HepG2 (cell line): ENCODE measurements around the gene KIF6.

ENCODE experiments used
- HINFP ChIP-seq: sonication (generic); formaldehyde crosslinking; IDR thresholded peaks from 2 replicates; pipeline ENCODE4 v1.4.0; 2020; ENCODE audit warnings: low read depth, mild to moderate bottlenecking, missing genetic modification reagents
- SMARCC2 ChIP-seq: fragments of 450-650 bp; IDR thresholded peaks from 2 replicates; pipeline ENCODE4 v1.6.1; 2017; ENCODE audit warnings: antibody characterized with exemption, mild to moderate bottlenecking
- SMC3 ChIP-seq: IDR thresholded peaks from 2 replicates; pipeline ENCODE4 v1.6.1; 2011; ENCODE audit warnings: low read length, improper control_type of control experiment

DNA sequence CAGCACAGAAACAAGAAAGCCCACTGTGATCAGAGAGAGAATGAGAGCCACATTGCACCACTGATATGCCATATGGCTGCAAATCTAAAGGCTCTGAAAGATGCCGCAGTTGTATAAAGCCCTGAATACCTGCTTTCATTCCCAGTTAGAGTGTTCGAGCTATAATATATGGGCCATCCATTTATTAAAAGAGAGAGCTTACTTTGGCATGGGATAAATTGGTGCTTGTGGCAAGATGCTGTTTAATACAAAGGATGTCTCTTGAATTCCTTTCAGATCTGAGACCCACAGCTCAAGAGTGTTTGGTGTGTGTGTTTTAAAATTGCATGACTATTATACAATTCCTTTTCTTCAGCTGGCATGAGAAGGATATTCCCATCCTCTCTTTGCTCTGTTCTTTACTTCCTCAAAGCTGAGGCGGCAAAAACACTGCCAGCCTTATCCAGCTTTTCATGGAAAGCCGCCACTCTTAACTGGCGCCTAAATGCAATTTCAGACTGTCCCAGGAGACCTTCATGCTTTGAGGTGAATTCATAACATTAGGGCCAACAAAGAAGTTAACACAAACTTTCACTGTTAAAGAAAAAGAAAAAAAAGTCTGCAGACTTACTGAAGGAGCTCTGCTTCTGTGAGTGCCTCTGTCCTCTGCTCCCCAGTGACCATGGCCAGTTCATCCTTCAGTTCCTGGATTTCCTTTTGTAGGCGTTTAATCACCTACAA, 147.6 kb downstream of the KIF6 start:
- TF ChIP-seq SMARCC2 (no peak), SMC3 (no peak), HINFP (CRISPR knock-in tag) (no peak)
